ENCODE results near the gene ADAT3.

Gene ADAT3

GRCh38 chr19:1917926-1918325, 12.7 kb downstream of the ADAT3 start:
- Histone ChIP-seq H3K9me3 (no peaks in the 10 kb centered on the region), H3K4me3 (ENCODE audit: low read depth in 1 of 2, low read length in 1 of 2) (no peak overlapping the region), H3K27ac (no peak overlapping the region), H3K27me3 (no peaks in the 10 kb centered on the region), H3K36me3 (peaks cover 22% of the 10 kb centered on the region), H3K4me1 (ENCODE audit: control insufficient read depth in 1 of 2, insufficient read depth in 1 of 2, low read depth in 1 of 2, low read length in 1 of 2) (no peaks in the 10 kb centered on the region)
- TF ChIP-seq, protein P1, sequence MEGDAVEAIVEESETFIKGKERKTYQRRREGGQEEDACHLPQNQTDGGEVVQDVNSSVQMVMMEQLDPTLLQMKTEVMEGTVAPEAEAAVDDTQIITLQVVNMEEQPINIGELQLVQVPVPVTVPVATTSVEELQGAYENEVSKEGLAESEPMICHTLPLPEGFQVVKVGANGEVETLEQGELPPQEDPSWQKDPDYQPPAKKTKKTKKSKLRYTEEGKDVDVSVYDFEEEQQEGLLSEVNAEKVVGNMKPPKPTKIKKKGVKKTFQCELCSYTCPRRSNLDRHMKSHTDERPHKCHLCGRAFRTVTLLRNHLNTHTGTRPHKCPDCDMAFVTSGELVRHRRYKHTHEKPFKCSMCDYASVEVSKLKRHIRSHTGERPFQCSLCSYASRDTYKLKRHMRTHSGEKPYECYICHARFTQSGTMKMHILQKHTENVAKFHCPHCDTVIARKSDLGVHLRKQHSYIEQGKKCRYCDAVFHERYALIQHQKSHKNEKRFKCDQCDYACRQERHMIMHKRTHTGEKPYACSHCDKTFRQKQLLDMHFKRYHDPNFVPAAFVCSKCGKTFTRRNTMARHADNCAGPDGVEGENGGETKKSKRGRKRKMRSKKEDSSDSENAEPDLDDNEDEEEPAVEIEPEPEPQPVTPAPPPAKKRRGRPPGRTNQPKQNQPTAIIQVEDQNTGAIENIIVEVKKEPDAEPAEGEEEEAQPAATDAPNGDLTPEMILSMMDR (IDR thresholded peaks at IDR 0.05), result no peak

DNA sequence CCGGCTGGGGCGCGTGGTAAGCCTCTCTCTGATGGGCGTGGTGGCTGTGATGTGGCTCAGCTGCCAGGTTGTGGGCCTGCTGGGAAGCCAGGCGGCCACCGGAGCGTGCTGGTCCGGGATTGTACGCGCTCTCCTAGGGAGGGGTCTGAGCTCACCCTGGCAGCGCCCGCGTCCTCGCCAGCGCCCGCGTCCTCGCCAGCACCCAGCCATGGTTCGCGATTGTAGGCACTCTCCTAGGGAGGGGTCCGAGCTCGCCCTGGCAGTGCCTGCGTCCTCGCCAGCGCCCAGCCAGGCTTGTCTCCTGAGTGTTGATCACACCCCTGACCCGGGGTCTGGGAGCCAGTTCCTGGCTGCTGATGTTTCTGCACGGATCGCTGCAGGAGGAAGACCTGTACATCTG, 13.8 kb downstream of the ADAT3 start:
- peaks cover 23% of the 10 kb centered on the region for H3K36me3 ChIP-seq
- H3K9me3 ChIP-seq, result no peaks in the 10 kb centered on the region
- TF ChIP-seq, protein P1 (IDR thresholded peaks at IDR 0.05), result no peak
- no peak overlapping the region for H3K27ac ChIP-seq
- H3K4me3 ChIP-seq (ENCODE audit: low read depth in 1 of 2, low read length in 1 of 2), result no peak overlapping the region
- H3K4me1 ChIP-seq (ENCODE audit: control insufficient read depth in 1 of 2, insufficient read depth in 1 of 2, low read depth in 1 of 2, low read length in 1 of 2), result no peaks in the 10 kb centered on the region
- H3K27me3 ChIP-seq, result no peaks in the 10 kb centered on the region

DNA sequence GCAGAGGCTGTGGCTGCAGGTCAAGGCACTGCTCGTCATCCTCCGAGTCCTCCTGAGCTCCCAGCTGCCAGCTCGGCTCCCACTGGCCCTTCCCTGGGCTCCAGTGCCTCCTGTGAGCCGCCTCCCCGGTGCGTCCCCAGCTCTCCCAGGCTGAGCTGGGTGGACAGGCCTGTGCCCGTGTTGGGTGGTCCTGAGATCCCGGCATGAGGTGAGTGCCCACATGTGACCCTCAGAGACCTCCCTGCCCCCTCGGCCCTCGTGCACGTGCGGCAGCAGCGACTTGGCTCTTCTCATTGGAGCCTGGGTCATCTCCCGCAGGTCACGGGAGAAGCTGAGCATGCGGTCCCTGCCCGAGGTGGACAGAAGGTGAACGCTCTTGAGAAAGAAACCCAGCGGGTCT, 15.4 kb downstream of the ADAT3 start:
- Histone ChIP-seq H3K27me3 (no peaks in the 10 kb centered on the region), H3K27ac (no peak overlapping the region), H3K4me3 (ENCODE audit: low read depth in 1 of 2, low read length in 1 of 2) (no peak overlapping the region), H3K9me3 (no peaks in the 10 kb centered on the region), H3K4me1 (ENCODE audit: control insufficient read depth in 1 of 2, insufficient read depth in 1 of 2, low read depth in 1 of 2, low read length in 1 of 2) (no peaks in the 10 kb centered on the region), H3K36me3 (peaks cover 32% of the 10 kb centered on the region)
- TF ChIP-seq, protein P1 (IDR thresholded peaks at IDR 0.05), result no peak

DNA sequence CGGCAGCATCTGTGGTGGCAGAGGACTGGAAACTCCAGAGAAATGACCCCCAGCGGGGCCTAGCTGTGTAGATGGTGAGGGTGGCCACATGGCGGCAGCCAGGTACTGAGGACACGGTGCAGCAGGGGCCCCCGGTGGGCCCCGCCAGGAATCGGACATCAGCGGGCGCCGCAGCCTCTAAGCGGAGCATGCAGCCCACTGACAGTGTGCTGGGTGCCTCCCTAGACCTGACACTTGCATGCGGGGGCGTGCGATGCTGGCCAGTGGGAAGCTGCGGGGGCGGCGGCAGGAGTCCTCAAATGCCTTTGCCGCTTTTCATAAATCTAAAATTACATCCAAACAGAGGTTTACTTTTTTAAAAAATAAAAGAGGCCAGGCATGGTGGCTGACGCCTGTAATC, 16.1 kb downstream of the ADAT3 start:
- H3K27me3 ChIP-seq, result no peaks in the 10 kb centered on the region
- no peak overlapping the region for H3K27ac ChIP-seq
- peaks cover 32% of the 10 kb centered on the region for H3K36me3 ChIP-seq
- H3K4me3 ChIP-seq (ENCODE audit: low read depth in 1 of 2, low read length in 1 of 2), result no peak overlapping the region
- H3K9me3 ChIP-seq, result no peaks in the 10 kb centered on the region
- H3K4me1 ChIP-seq (ENCODE audit: control insufficient read depth in 1 of 2, insufficient read depth in 1 of 2, low read depth in 1 of 2, low read length in 1 of 2), result no peaks in the 10 kb centered on the region
- TF ChIP-seq, protein P1 (IDR thresholded peaks at IDR 0.05), result no peak

DNA sequence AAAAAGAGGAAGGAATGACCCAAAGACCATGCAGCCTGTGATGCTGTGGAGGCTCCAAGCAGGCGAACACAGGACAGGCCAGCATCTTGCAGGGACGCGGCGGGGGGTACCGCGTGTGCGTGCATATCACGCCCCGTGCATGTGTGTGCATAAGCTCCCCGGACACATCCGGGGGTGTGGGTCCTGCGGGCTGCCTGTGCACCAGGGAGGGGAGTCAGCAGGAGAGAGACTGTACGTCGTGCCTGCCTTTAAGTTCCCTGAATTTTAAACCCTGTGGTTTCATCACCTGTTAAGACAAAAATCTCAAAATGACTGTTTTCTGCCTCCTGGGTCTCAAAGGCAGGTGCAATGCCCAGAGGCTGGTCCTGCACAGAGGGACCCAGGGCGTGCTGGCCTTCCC, 16.6 kb downstream of the ADAT3 start:
- H3K27me3 ChIP-seq, result no peaks in the 10 kb centered on the region
- no peaks in the 10 kb centered on the region for H3K9me3 ChIP-seq
- no peaks in the 10 kb centered on the region for H3K4me1 ChIP-seq (ENCODE audit: control insufficient read depth in 1 of 2, insufficient read depth in 1 of 2, low read depth in 1 of 2, low read length in 1 of 2)
- peaks cover 32% of the 10 kb centered on the region for H3K36me3 ChIP-seq
- TF ChIP-seq, protein P1 (IDR thresholded peaks at IDR 0.05), result no peak
- H3K27ac ChIP-seq, result no peak overlapping the region
- no peak overlapping the region for H3K4me3 ChIP-seq (ENCODE audit: low read depth in 1 of 2, low read length in 1 of 2)

DNA sequence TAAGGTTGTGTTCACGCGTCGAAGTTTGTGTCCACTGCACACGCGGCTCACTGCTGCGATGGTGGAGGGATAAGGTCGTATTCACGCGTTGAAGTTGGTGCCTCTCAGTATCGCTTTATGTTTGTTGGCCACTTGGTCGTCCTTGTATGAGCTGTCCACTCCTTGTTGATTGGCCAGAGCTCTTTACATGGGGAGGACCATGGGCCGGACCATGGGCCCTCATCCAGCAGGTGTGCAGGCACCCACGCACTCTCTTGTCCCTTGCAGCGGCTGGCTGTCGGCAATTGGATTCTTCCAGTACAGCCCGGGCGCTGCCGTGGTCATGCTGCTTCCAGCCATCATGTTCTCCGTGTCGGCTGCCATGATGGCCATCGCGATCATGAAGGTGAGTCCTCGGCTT, 17.6 kb downstream of the ADAT3 start:
- Histone ChIP-seq H3K27me3 (no peaks in the 10 kb centered on the region), H3K4me1 (ENCODE audit: control insufficient read depth in 1 of 2, insufficient read depth in 1 of 2, low read depth in 1 of 2, low read length in 1 of 2) (no peaks in the 10 kb centered on the region), H3K27ac (no peak overlapping the region), H3K4me3 (ENCODE audit: low read depth in 1 of 2, low read length in 1 of 2) (no peak overlapping the region), H3K36me3 (peaks cover 32% of the 10 kb centered on the region), H3K9me3 (no peaks in the 10 kb centered on the region)
- TF ChIP-seq, protein P1 (IDR thresholded peaks at IDR 0.05), result no peak
